ENCODE results near the gene SLC9A9.
"Not testable (repeated sequence)": the region's sequence is repeated elsewhere in the genome, so short reads cannot be mapped to it uniquely, and the experiment has no call there.

The SLC9A9 gene

GRCh38 chr3:143538061-143538460 lies 310.2 kb downstream of the SLC9A9 start:
- no peak overlapping the region for H3K9ac ChIP-seq (ENCODE audit: low read length)
- H3K36me3 ChIP-seq (ENCODE audit: control insufficient read depth, insufficient read depth, low read length) = no peaks in the 10 kb centered on the region
- H3K27me3 ChIP-seq (ENCODE audit: control insufficient read depth, insufficient read depth, low read length) = no peaks in the 10 kb centered on the region
- peaks cover 7% of the 10 kb centered on the region for H3K4me1 ChIP-seq (ENCODE audit: control insufficient read depth, insufficient read depth, low read length)
- no peaks in the 10 kb centered on the region for H3K9me3 ChIP-seq (ENCODE audit: control insufficient read depth, low read length)
- no peak overlapping the region for H3K4me3 ChIP-seq (ENCODE audit: low read length)

- no peaks in the 10 kb centered on the region for H3K9me3 ChIP-seq (ENCODE audit: control insufficient read depth, low read length)
- no peaks in the 10 kb centered on the region for H3K27me3 ChIP-seq (ENCODE audit: control insufficient read depth, insufficient read depth, low read length)
- peaks cover 7% of the 10 kb centered on the region for H3K4me1 ChIP-seq (ENCODE audit: control insufficient read depth, insufficient read depth, low read length)
- no peak overlapping the region for H3K4me3 ChIP-seq (ENCODE audit: low read length)
- H3K9ac ChIP-seq (ENCODE audit: low read length) = no peak overlapping the region
- no peaks in the 10 kb centered on the region for H3K36me3 ChIP-seq (ENCODE audit: control insufficient read depth, insufficient read depth, low read length)
These were observed 311.3 kb downstream of the SLC9A9 start for GRCh38 chr3:143536817-143537535.

- no peaks in the 10 kb centered on the region for H3K9me3 ChIP-seq (ENCODE audit: control insufficient read depth, low read length)
- no peaks in the 10 kb centered on the region for H3K36me3 ChIP-seq (ENCODE audit: control insufficient read depth, insufficient read depth, low read length)
- H3K9ac ChIP-seq (ENCODE audit: low read length) = no peak overlapping the region
- no peak overlapping the region for H3K4me3 ChIP-seq (ENCODE audit: low read length)
- H3K27me3 ChIP-seq (ENCODE audit: control insufficient read depth, insufficient read depth, low read length) = no peaks in the 10 kb centered on the region
- peaks cover 7% of the 10 kb centered on the region for H3K4me1 ChIP-seq (ENCODE audit: control insufficient read depth, insufficient read depth, low read length)
These were observed 312.1 kb downstream of the SLC9A9 start for GRCh38 chr3:143535994-143536784.

GRCh38 chr3:143533391-143533790 lies 314.9 kb downstream of the SLC9A9 start:
- Histone ChIP-seq H3K9ac (ENCODE audit: low read length) (no peak overlapping the region), H3K36me3 (ENCODE audit: control insufficient read depth, insufficient read depth, low read length) (no peaks in the 10 kb centered on the region), H3K27me3 (ENCODE audit: control insufficient read depth, insufficient read depth, low read length) (no peaks in the 10 kb centered on the region), H3K4me1 (ENCODE audit: control insufficient read depth, insufficient read depth, low read length) (peaks cover 7% of the 10 kb centered on the region), H3K4me3 (ENCODE audit: low read length) (no peak overlapping the region), H3K9me3 (ENCODE audit: control insufficient read depth, low read length) (no peaks in the 10 kb centered on the region)

GRCh38 chr3:143532091-143532490 lies 316.2 kb downstream of the SLC9A9 start:
- no peak overlapping the region for H3K9ac ChIP-seq (ENCODE audit: low read length)
- H3K4me3 ChIP-seq (ENCODE audit: low read length) = no peak overlapping the region
- no peaks in the 10 kb centered on the region for H3K27me3 ChIP-seq (ENCODE audit: control insufficient read depth, insufficient read depth, low read length)
- no peaks in the 10 kb centered on the region for H3K9me3 ChIP-seq (ENCODE audit: control insufficient read depth, low read length)
- H3K4me1 ChIP-seq (ENCODE audit: control insufficient read depth, insufficient read depth, low read length) = peaks cover 7% of the 10 kb centered on the region
- no peaks in the 10 kb centered on the region for H3K36me3 ChIP-seq (ENCODE audit: control insufficient read depth, insufficient read depth, low read length)

GRCh38 chr3:143531101-143531500 lies 317.2 kb downstream of the SLC9A9 start:
- Histone ChIP-seq H3K9ac (ENCODE audit: low read length) (no peak overlapping the region), H3K36me3 (ENCODE audit: control insufficient read depth, insufficient read depth, low read length) (no peaks in the 10 kb centered on the region), H3K4me1 (ENCODE audit: control insufficient read depth, insufficient read depth, low read length) (no peaks in the 10 kb centered on the region), H3K9me3 (ENCODE audit: control insufficient read depth, low read length) (no peaks in the 10 kb centered on the region), H3K4me3 (ENCODE audit: low read length) (no peak overlapping the region), H3K27me3 (ENCODE audit: control insufficient read depth, insufficient read depth, low read length) (no peaks in the 10 kb centered on the region)

- Histone ChIP-seq H3K9ac (ENCODE audit: low read length) (no peak overlapping the region), H3K27me3 (ENCODE audit: control insufficient read depth, insufficient read depth, low read length) (no peaks in the 10 kb centered on the region), H3K4me1 (ENCODE audit: control insufficient read depth, insufficient read depth, low read length) (no peaks in the 10 kb centered on the region), H3K9me3 (ENCODE audit: control insufficient read depth, low read length) (no peaks in the 10 kb centered on the region), H3K4me3 (ENCODE audit: low read length) (no peak overlapping the region), H3K36me3 (ENCODE audit: control insufficient read depth, insufficient read depth, low read length) (no peaks in the 10 kb centered on the region)
These were observed 318.5 kb downstream of the SLC9A9 start for GRCh38 chr3:143529798-143530197.

GRCh38 chr3:143529018-143529478 lies 319.2 kb downstream of the SLC9A9 start:
- H3K9ac ChIP-seq (ENCODE audit: low read length) = no peak overlapping the region
- H3K4me3 ChIP-seq (ENCODE audit: low read length) = no peak overlapping the region
- no peaks in the 10 kb centered on the region for H3K36me3 ChIP-seq (ENCODE audit: control insufficient read depth, insufficient read depth, low read length)
- H3K4me1 ChIP-seq (ENCODE audit: control insufficient read depth, insufficient read depth, low read length) = no peaks in the 10 kb centered on the region
- H3K27me3 ChIP-seq (ENCODE audit: control insufficient read depth, insufficient read depth, low read length) = no peaks in the 10 kb centered on the region
- H3K9me3 ChIP-seq (ENCODE audit: control insufficient read depth, low read length) = no peaks in the 10 kb centered on the region

GRCh38 chr3:143526011-143526545 lies 322.2 kb downstream of the SLC9A9 start:
- Histone ChIP-seq H3K4me1 (ENCODE audit: control insufficient read depth, insufficient read depth, low read length) (no peaks in the 10 kb centered on the region), H3K27me3 (ENCODE audit: control insufficient read depth, insufficient read depth, low read length) (no peaks in the 10 kb centered on the region), H3K4me3 (ENCODE audit: low read length) (no peak overlapping the region), H3K36me3 (ENCODE audit: control insufficient read depth, insufficient read depth, low read length) (no peaks in the 10 kb centered on the region), H3K9me3 (ENCODE audit: control insufficient read depth, low read length) (no peaks in the 10 kb centered on the region), H3K9ac (ENCODE audit: low read length) (no peak overlapping the region)

- no peaks in the 10 kb centered on the region for H3K4me1 ChIP-seq (ENCODE audit: control insufficient read depth, insufficient read depth, low read length)
These were observed 322.9 kb downstream of the SLC9A9 start for GRCh38 chr3:143525408-143525807.

GRCh38 chr3:143521803-143522202 lies 326.5 kb downstream of the SLC9A9 start:
- no peaks in the 10 kb centered on the region for H3K9me3 ChIP-seq (ENCODE audit: control insufficient read depth, low read length)
- no peaks in the 10 kb centered on the region for H3K36me3 ChIP-seq (ENCODE audit: control insufficient read depth, insufficient read depth, low read length)
- H3K4me1 ChIP-seq (ENCODE audit: control insufficient read depth, insufficient read depth, low read length) = no peaks in the 10 kb centered on the region
- H3K9ac ChIP-seq (ENCODE audit: low read length) = no peak overlapping the region
- H3K27me3 ChIP-seq (ENCODE audit: control insufficient read depth, insufficient read depth, low read length) = no peaks in the 10 kb centered on the region
- H3K4me3 ChIP-seq (ENCODE audit: low read length) = no peak overlapping the region

More at GRCh38 chr3:143525408-143525807, 322.9 kb downstream of the SLC9A9 start:
- H3K36me3 ChIP-seq (ENCODE audit: control insufficient read depth, insufficient read depth, low read length) = no peaks in the 10 kb centered on the region
- H3K27me3 ChIP-seq (ENCODE audit: control insufficient read depth, insufficient read depth, low read length) = no peaks in the 10 kb centered on the region
- H3K9me3 ChIP-seq (ENCODE audit: control insufficient read depth, low read length) = no peaks in the 10 kb centered on the region
- no peak overlapping the region for H3K9ac ChIP-seq (ENCODE audit: low read length)
- no peak overlapping the region for H3K4me3 ChIP-seq (ENCODE audit: low read length)

- not testable (repeated sequence) for H3K4me3 ChIP-seq (ENCODE audit: low read length); H3K9ac ChIP-seq (ENCODE audit: low read length); H3K9me3 ChIP-seq (ENCODE audit: control insufficient read depth, low read length); H3K27me3 ChIP-seq (ENCODE audit: control insufficient read depth, insufficient read depth, low read length); H3K4me1 ChIP-seq (ENCODE audit: control insufficient read depth, insufficient read depth, low read length); H3K36me3 ChIP-seq (ENCODE audit: control insufficient read depth, insufficient read depth, low read length)
These were observed 331.1 kb downstream of the SLC9A9 start for GRCh38 chr3:143517131-143517530.
